Esophagus squamous epithelium (tissue), 5 donors: ENCODE measurements around the gene SLC38A8. TPM values are rescaled to one million over a fixed set of nuclear protein-coding genes. Genes with fewer than 3 reads are reported as not detected.

Source experiments
- DNase-seq: peaks from one replicate; lab custom pipeline; 2025; lab: John Stamatoyannopoulos, UW
- H3K27ac ChIP-seq, 4 donors: fragments of 200-600 bp; sonication (generic); one replicate each; pipeline ENCODE4 v1.5.1; 2016 to 2019; ENCODE audit warnings: mild to moderate bottlenecking in 1 of 4
- H3K27me3 ChIP-seq, 4 donors: fragments of 200-600 bp; sonication (generic); 1 replicate in 3 of 4; 2 replicates in 1 of 4; pipeline versions ENCODE4 v1.5.1 to v1.6.0; 2017 to 2021; ENCODE audit warnings: antibody characterized with exemption in 1 of 4
- H3K36me3 ChIP-seq, 3 donors: fragments of 200-600 bp; sonication (generic); one replicate each; pipeline ENCODE4 v1.5.1; 2016 to 2019
- H3K4me1 ChIP-seq, 3 donors: fragments of 200-600 bp; sonication (generic); one replicate each; pipeline ENCODE4 v1.5.1; 2017 to 2019
- H3K4me3 ChIP-seq, 4 donors: fragments of 200-600 bp; sonication (generic); 1 replicate in 3 of 4; 2 replicates in 1 of 4; pipeline ENCODE4 v1.5.1; 2016 to 2019; ENCODE audit warnings: mild to moderate bottlenecking in 2 of 4, moderate library complexity in 1 of 4
- H3K9me3 ChIP-seq, 3 donors: fragments of 200-600 bp; sonication (generic); one replicate each; pipeline ENCODE4 v1.5.1; 2016 to 2019
- POLR2A ChIP-seq, 4 donors: fragments of 450-650 bp; IDR thresholded peaks; one replicate each; pipeline ENCODE4 v1.6.1; 2017; ENCODE audit warnings: antibody characterized with exemption in 4 of 4, mild to moderate bottlenecking in 4 of 4, moderate library complexity in 3 of 4
- WGBS, 2 donors: methylation state at CpG; one replicate each; pipeline ENCODE4 v1.1.5; 2018; 5-methylcytosine and 5-hydroxymethylcytosine counted together
- intact Hi-C: fragments of 100-400 bp; cut with DNase I; formaldehyde crosslinking; loops from one replicate; pipeline ENCODE4 v1.15.0; 2022
- total RNA-seq, 4 donors: library from RNA; depleted of rRNA; stranded (reverse); fragments of >200 nt; gene quantifications; one replicate each; pipeline ENCODE4 v1.1.0, GENCODE V29; 2016
- TF ChIP-seq, protein P1 (sequence below), 6 experiments: fragments of 450-650 bp in 4 of 6; fragments of 200-600 bp in 2 of 6; sonication (generic) in 2 of 6; IDR thresholded peaks; one replicate each; pipeline ENCODE4 v1.5.1; 2016 to 2019; ENCODE audit warnings: antibody characterized with exemption in 6 of 6, mild to moderate bottlenecking in 4 of 6, moderate library complexity in 4 of 6
- donor health status: DM: yes; HTN: yes; CAD: no.

Gene SLC38A8
- total RNA-seq, 4 donors from 2014 or later, result not detected

DNA sequence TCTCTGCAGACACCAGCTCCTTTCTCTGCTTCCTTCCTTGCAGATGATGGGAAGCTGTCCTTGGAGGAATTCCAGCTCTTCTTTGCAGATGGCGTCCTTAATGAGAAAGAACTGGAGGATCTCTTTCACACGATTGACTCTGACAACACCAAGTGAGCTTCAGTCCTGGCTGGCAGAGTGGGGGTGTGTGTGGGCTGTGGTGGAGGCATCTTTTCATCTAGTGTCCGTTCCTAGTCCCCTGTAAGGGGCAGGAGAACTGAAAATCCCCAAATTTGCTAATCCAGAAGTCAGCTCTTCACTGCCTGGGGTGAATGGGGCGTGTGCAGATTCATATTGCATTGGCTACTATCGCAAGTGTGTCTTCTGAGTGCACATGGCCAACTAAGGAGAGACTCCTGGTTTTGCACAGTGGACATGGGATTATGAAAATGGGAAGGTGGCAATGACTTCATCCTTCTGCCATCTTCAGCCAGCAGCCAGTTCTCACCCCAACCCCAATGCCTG lies 64.1 kb downstream of the SLC38A8 start:
- intact Hi-C loops, result no loop called here
- Histone ChIP-seq H3K4me3 (no peak overlapping the region), H3K36me3 (no peaks in the 10 kb centered on the region), H3K4me1 (no peaks in the 10 kb centered on the region), H3K9me3 (peaks cover 0 to 9% (median 0%) of the 10 kb centered on the region in 3 donors), H3K27me3 (peaks cover 0 to 4% (median 0%) of the 10 kb centered on the region in 4 donors), H3K27ac (no peak overlapping the region)
- WGBS, 2 donors, result 80 to 100% methylated on average over 1 of the region's 5 CpGs
- DNase-seq, result no peak
- TF ChIP-seq, protein P1, sequence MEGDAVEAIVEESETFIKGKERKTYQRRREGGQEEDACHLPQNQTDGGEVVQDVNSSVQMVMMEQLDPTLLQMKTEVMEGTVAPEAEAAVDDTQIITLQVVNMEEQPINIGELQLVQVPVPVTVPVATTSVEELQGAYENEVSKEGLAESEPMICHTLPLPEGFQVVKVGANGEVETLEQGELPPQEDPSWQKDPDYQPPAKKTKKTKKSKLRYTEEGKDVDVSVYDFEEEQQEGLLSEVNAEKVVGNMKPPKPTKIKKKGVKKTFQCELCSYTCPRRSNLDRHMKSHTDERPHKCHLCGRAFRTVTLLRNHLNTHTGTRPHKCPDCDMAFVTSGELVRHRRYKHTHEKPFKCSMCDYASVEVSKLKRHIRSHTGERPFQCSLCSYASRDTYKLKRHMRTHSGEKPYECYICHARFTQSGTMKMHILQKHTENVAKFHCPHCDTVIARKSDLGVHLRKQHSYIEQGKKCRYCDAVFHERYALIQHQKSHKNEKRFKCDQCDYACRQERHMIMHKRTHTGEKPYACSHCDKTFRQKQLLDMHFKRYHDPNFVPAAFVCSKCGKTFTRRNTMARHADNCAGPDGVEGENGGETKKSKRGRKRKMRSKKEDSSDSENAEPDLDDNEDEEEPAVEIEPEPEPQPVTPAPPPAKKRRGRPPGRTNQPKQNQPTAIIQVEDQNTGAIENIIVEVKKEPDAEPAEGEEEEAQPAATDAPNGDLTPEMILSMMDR (IDR thresholded peaks at IDR 0.05), result no peak
- no peak for TF ChIP-seq POLR2A (IDR thresholded peaks at IDR 0.05)

DNA sequence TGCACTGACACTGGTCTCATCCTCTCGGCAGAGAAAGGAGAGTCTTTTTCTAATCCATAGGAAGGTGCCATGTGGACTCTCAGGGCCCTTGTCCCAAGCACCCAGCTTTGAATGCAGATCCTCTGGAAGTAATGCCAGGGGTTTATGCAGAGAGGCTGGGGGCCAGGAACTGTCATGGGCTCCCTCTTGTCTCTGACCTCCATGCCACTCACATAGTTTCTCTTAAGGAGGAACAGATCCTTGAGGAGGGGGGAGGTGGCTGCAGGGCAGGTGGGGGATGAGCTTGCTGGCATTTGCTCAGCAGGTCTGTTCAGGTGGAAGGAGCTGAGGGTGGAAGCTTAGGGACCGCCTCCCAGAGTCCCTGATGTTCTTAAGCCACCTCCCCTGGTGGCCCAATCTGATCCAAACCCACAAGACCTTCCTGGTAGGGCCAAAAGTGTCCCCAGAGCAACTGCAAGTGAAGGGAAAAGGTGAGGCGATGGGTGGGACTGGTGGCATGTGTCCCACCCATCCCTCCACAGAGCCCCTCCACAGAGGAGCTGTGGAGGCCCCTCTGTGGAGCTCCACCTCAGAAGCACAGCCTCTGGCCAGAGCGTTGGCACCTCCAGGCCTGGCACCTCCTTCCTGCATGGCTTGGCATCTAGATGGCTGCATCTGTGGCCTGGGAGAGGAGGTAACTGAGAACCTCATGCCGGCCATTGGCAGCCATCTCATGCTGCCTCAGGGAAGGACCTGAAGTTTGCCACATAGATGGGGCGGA lies 65.4 kb downstream of the SLC38A8 start:
- TF ChIP-seq, protein P1 (IDR thresholded peaks at IDR 0.05), result no peak

DNA sequence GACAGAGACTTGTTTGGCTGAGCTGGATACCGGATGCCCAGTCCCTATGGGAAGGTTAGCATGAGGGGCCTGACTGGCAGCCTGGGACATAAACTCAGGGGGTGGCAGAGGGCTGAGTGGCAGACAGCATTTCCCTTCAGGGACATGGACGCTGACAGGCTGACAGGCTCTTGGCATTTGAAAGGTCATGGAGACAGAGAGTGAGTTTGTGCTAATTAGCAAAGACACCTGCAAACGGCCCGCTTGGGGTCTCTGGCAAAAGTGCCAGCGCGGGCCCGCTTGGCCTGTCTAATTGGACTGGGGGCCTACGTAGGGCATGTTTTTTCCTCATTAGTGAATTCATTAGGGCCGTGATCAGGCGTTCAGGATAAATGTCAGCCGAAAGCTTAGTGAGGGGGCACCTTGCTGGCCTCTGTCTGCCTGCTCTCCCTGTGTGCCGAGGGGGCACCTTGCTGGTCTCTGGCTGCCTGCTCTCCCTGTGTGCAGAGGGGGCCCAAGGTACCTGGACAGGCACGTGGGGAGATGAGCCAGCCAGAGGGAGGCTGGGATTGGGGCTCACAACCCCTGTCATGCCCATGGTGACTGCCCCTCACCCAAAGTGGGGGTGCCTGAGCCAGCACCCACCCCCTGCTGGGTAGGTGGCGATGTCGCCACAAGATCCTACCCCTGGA lies 66.9 kb downstream of the SLC38A8 start:
- Histone ChIP-seq H3K4me1 (no peaks in the 10 kb centered on the region), H3K4me3 (no peak overlapping the region), H3K9me3 (peaks cover 0 to 9% (median 0%) of the 10 kb centered on the region in 3 donors), H3K27ac (no peak overlapping the region), H3K36me3 (no peaks in the 10 kb centered on the region), H3K27me3 (peaks cover 0 to 4% (median 0%) of the 10 kb centered on the region in 4 donors)
- TF ChIP-seq, protein P1 (IDR thresholded peaks at IDR 0.05), result no peak
- no peak for TF ChIP-seq POLR2A (IDR thresholded peaks at IDR 0.05)
- DNase-seq, result no peak
- intact Hi-C loops, result no loop called here
- WGBS, 2 donors, result 61 to 77% methylated on average over 6 to 11 of the region's 15 CpGs

More for the DNA sequence above, 65.4 kb downstream of the SLC38A8 start:
- 79 to 86% methylated on average over 4 to 5 of the region's 6 CpGs for WGBS, 2 donors
- Histone ChIP-seq H3K4me3 (no peak overlapping the region), H3K27me3 (peaks cover 0 to 4% (median 0%) of the 10 kb centered on the region in 4 donors), H3K27ac (no peak overlapping the region), H3K9me3 (peaks cover 0 to 9% (median 0%) of the 10 kb centered on the region in 3 donors), H3K36me3 (no peaks in the 10 kb centered on the region), H3K4me1 (no peaks in the 10 kb centered on the region)
- intact Hi-C loops, result no loop called here
- DNase-seq, result no peak

DNA sequence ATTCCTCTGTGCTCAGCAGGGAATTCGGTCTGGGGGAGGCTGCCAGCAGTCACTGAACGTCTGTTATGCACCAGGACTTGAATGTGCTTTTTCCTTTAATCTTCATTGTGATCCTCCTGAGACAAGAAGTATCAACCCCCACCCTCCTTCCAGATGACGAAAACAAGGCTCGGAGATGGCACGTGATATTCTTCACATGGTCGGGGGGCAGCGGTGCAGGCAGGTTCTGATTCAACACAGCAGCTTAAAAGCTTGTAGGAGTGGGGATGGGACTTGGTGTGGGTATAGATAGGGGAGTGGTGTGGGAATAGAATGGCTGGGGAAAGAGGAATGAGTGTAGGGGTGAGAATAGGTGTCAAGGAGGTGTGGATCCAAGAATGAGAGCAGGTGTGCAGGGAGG lies 68.1 kb downstream of the SLC38A8 start:
- Histone ChIP-seq H3K4me3 (no peak overlapping the region), H3K27ac (no peak overlapping the region), H3K9me3 (peaks cover 0 to 9% (median 0%) of the 10 kb centered on the region in 3 donors), H3K4me1 (no peaks in the 10 kb centered on the region), H3K27me3 (peaks cover 0 to 17% (median under 1%) of the 10 kb centered on the region in 4 donors), H3K36me3 (no peaks in the 10 kb centered on the region)
- intact Hi-C loops, result no loop called here
- TF ChIP-seq POLR2A (IDR thresholded peaks at IDR 0.05), result no peak
- TF ChIP-seq, protein P1 (IDR thresholded peaks at IDR 0.05), result no peak
- WGBS, 2 donors, result 41 to 47% methylated on average over 7 of the region's 7 CpGs
- DNase-seq, result no peak
